MM.1S (cell line): ENCODE data around the gene GNL2.

Experiments used
- DNase-seq: peaks from one replicate; pipeline ENCODE4 v3.0.0-alpha.2; 2015
- H2AFZ ChIP-seq: fragments of 300-600 bp; sonication (generic); 2 replicates; pipeline ENCODE4 v1.6.0; 2016; ENCODE audit warnings: antibody characterized with exemption, low read length
- H3F3A ChIP-seq: fragments of 300-600 bp; sonication (generic); 2 replicates; pipeline ENCODE4 v1.6.1; 2016; ENCODE audit warnings: mild to moderate bottlenecking, antibody characterized with exemption, low read length, moderate library complexity, mixed read lengths; ENCODE audit not compliant: insufficient read depth
- H3K27ac ChIP-seq: fragments of 300-600 bp; sonication (generic); 2 replicates; pipeline ENCODE4 v1.5.1; 2016; ENCODE audit warnings: mild to moderate bottlenecking, low read length
- H3K27me3 ChIP-seq: fragments of 300-600 bp; sonication (generic); replicated peaks from 2 replicates; pipeline ENCODE4 v1.6.0; 2016; ENCODE audit warnings: low read length; ENCODE audit not compliant: insufficient read depth
- H3K36me3 ChIP-seq: fragments of 300-600 bp; sonication (generic); replicated peaks from 2 replicates; pipeline ENCODE4 v1.6.1; 2016; ENCODE audit warnings: mild to moderate bottlenecking, low read length, mixed read lengths; ENCODE audit not compliant: insufficient read depth
- H3K4me1 ChIP-seq: fragments of 300-600 bp; sonication (generic); 2 replicates; pipeline ENCODE4 v1.6.1; 2016; ENCODE audit warnings: low read length, mixed read lengths
- H3K4me2 ChIP-seq: fragments of 300-600 bp; sonication (generic); 2 replicates; pipeline ENCODE4 v1.6.0; 2016; ENCODE audit warnings: low read depth, low read length
- H3K4me3 ChIP-seq: fragments of 300-600 bp; sonication (generic); 2 replicates; pipeline ENCODE4 v1.5.1; 2016; ENCODE audit warnings: low read length, mixed read lengths
- H3K79me2 ChIP-seq: fragments of 300-600 bp; sonication (generic); 2 replicates; pipeline ENCODE4 v1.6.1; 2016; ENCODE audit warnings: mixed run types, low read length, mixed read lengths
- H3K9ac ChIP-seq: fragments of 300-600 bp; sonication (generic); 2 replicates; pipeline ENCODE4 v1.6.1; 2016; ENCODE audit warnings: low read length, mixed read lengths
- H3K9me2 ChIP-seq: fragments of 300-600 bp; sonication (generic); replicated peaks from 2 replicates; pipeline ENCODE4 v1.6.1; 2016; ENCODE audit warnings: mild to moderate bottlenecking, low read length, mixed read lengths; ENCODE audit not compliant: insufficient read depth
- H3K9me3 ChIP-seq: fragments of 300-600 bp; sonication (generic); replicated peaks from 2 replicates; pipeline ENCODE4 v1.6.1; 2016; ENCODE audit warnings: mild to moderate bottlenecking, low read length, mixed read lengths; ENCODE audit not compliant: insufficient read depth
- H4K20me1 ChIP-seq: fragments of 300-600 bp; sonication (generic); 2 replicates; pipeline ENCODE4 v1.6.1; 2016; ENCODE audit warnings: mild to moderate bottlenecking, low read length, moderate library complexity, mixed read lengths; ENCODE audit not compliant: insufficient read depth
- CTCF ChIP-seq: fragments of 300-600 bp; sonication (generic); IDR thresholded peaks from 2 replicates; pipeline ENCODE4 v1.5.1; 2016; ENCODE audit warnings: antibody characterized with exemption, low read length, mixed read lengths
- EZH2 ChIP-seq: fragments of 300-600 bp; sonication (generic); optimal IDR thresholded peaks from 2 replicates; pipeline ENCODE3; 2017; ENCODE audit warnings: low read depth, mild to moderate bottlenecking, antibody characterized with exemption, low read length, mixed read lengths
- EZH2phosphoT487 ChIP-seq: fragments of 300-600 bp; sonication (generic); IDR thresholded peaks from 2 replicates; pipeline ENCODE4 v1.6.1; 2018; ENCODE audit warnings: antibody characterized with exemption, low read length

The GNL2 gene

GRCh38 chr1:37629726-37630425 lies 34.1 kb upstream of the GNL2 start:
- TF ChIP-seq EZH2 (no peak), CTCF (no peak), EZH2phosphoT487 (no peak)
- no peak overlapping the region for H3K4me3 ChIP-seq

GRCh38 chr1:37629008-37629407 lies 33.3 kb upstream of the GNL2 start:
- no peak overlapping the region for H3K9ac ChIP-seq
- TF ChIP-seq EZH2: no peak
- no peak for TF ChIP-seq EZH2phosphoT487
- TF ChIP-seq CTCF: no peak
- H3K4me3 ChIP-seq: no peak overlapping the region
- peaks cover 2% of the 10 kb centered on the region; the same call in 1 of the 2 replicates for H3F3A ChIP-seq
- peaks cover 64% of the 10 kb centered on the region for H3K27me3 ChIP-seq
- DNase-seq: no peak
- no peaks in the 10 kb centered on the region for H4K20me1 ChIP-seq
- no peak overlapping the region for H3K27ac ChIP-seq
- peaks cover 23% of the 10 kb centered on the region for H3K4me1 ChIP-seq
- no peaks in the 10 kb centered on the region for H3K9me2 ChIP-seq
- no peak overlapping the region for H2AFZ ChIP-seq
- H3K36me3 ChIP-seq: no peaks in the 10 kb centered on the region
- no peaks in the 10 kb centered on the region for H3K79me2 ChIP-seq
- H3K4me2 ChIP-seq: no peak overlapping the region
- no peaks in the 10 kb centered on the region for H3K9me3 ChIP-seq

More at GRCh38 chr1:37629726-37630425, 34.1 kb upstream of the GNL2 start:
- no peak overlapping the region for H3K9ac ChIP-seq
- no peak overlapping the region for H3K27ac ChIP-seq
- H3F3A ChIP-seq: peaks cover 2% of the 10 kb centered on the region; the same call in 1 of the 2 replicates
- H3K36me3 ChIP-seq: no peaks in the 10 kb centered on the region
- no peaks in the 10 kb centered on the region for H3K9me2 ChIP-seq
- H2AFZ ChIP-seq: no peak overlapping the region
- H3K79me2 ChIP-seq: no peaks in the 10 kb centered on the region
- no peaks in the 10 kb centered on the region for H4K20me1 ChIP-seq
- no peak overlapping the region for H3K4me2 ChIP-seq
- H3K27me3 ChIP-seq: peaks cover 65% of the 10 kb centered on the region
- H3K9me3 ChIP-seq: no peaks in the 10 kb centered on the region
- H3K4me1 ChIP-seq: peaks cover 23% of the 10 kb centered on the region
- DNase-seq: no peak

- no peak for TF ChIP-seq EZH2
- peak; percentile 81 for TF ChIP-seq EZH2phosphoT487
- no peak for TF ChIP-seq CTCF
Measured at GRCh38 chr1:37628026-37628556, 32.4 kb upstream of the GNL2 start.

More at GRCh38 chr1:37628026-37628556, 32.4 kb upstream of the GNL2 start:
- Histone ChIP-seq H3K36me3 (no peaks in the 10 kb centered on the region), H3K9ac (no peak overlapping the region), H3K9me3 (no peaks in the 10 kb centered on the region), H3K27ac (no peak overlapping the region), H3K9me2 (no peaks in the 10 kb centered on the region), H3K4me2 (peak overlapping the region; percentile 13), H3K4me3 (no peak overlapping the region), H3K27me3 (peaks cover 62% of the 10 kb centered on the region), H2AFZ (no peak overlapping the region), H3K79me2 (no peaks in the 10 kb centered on the region), H4K20me1 (no peaks in the 10 kb centered on the region), H3F3A (peaks cover 2% of the 10 kb centered on the region; the same call in 1 of the 2 replicates), H3K4me1 (peaks cover 23% of the 10 kb centered on the region)
- peak; percentile 40 for DNase-seq
